HG03159 (cell line): ENCODE measurements around the gene LARP6.

Experiments
- ATAC-seq: cut with Tn5 transposase; IDR thresholded peaks from one replicate; pipeline ENCODE4 v1.9.1; 2021; ENCODE audit warnings: mild to moderate bottlenecking, moderate library complexity; ENCODE audit not compliant: unreplicated experiment

Gene LARP6

DNA sequence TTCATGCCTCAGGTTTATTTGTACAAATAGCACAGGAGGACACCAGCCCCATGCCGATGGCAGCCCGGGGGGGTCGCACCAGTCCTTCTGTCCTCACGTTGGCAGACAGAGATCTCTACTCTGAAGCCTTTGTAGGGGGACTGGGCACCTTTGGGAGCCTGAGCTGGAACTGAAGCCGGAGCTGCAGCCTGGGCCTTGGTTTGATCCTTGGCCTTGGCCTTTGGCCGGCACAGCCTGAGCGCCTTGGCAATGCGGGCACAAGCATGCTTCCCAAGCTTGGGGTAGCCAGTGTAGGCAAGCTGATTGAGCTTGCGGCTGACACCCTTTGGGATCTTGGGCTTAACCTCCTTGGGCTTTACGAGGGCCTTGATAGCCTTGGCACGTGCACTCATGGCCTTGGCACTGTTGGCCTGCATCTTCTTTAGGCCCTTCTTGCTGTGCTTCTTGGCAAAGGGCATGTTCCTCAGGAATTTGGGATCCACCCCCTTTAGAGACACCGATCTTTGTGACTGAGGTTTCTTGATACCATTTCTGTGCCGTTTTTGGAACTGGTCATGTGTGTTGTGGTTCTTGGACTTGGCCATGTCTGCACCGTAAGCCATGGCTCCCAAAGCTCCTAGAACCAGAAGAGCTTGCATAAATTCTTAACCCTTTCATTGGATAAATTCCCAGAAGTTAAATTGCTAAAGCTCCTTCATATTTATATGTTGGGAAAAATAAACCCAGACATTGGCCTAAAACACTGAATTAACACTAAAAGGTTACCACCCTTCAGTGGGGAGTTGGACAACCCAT lies 57.2 kb downstream of the LARP6 start:
- no peak for ATAC-seq

DNA sequence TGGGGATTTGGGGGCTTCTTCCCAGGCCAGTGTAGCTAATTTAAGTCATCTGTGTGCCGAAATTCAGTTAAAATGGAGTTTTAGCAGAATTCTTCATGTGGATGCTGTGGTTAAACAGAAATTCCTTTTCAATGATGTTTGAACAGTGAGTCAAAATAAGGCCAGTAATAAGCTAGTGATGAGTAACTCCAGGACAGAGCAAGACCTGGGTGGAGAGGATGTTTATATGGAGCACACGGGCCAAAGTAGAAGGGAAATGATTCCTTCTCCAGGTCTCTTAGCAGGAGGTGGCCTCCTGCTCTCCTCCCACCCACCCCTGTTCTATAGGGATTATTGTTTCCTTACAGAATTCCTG lies 58.7 kb downstream of the LARP6 start:
- no peak for ATAC-seq

DNA sequence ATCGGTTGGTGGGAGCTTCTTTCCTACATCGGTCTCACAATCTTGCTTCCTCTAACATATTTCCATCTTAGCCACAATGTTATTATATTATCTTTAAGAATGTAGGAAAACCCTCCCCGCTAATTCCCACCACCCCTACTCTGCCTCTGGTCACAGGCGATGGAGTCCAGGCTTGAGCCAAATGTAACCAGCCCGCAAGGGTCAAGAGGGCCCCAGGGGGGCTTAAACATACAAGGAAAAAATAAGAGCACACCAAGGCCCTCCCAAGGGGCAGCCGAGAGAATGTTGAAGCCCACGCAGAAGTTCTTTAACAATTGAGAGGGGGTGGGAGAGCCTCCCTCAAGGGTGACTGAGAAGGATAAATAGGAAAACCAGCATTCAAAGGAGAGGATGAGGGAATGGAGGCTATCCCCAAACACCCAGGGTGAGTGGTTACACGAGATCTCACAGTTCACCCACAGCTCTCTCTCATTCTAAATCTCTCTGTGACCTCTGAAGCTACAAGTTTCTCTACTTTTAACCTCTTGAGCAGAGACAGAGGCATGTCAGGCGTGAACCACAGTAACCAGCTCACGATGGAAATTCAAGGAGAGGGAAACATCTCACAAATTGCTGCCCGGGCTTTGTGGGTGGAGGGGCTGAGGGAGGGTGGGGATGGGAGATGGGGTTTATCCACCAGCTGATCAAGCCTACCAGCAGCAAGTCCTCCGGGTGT lies 59.2 kb downstream of the LARP6 start:
- no peak for ATAC-seq

DNA sequence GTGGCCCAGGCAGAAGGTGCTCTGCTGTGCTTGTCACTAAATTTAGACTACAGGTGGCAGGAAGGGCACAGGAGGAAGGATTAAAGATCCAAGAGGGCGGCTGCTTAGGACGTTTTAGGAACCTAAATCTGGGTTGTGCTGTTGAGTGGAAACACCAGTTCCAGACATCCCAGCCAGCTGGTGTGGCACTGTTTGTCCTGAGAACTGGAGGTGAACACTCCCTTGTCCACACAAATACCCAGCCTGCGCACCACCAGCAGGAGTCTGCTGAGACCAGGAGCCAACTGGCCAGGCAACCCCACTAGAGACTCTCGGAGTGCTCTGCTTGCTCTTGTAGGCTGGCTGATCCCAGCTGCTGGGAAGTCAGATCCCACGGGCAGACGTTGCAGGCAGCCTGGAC lies 60.3 kb downstream of the LARP6 start:
- ATAC-seq, result no peak

DNA sequence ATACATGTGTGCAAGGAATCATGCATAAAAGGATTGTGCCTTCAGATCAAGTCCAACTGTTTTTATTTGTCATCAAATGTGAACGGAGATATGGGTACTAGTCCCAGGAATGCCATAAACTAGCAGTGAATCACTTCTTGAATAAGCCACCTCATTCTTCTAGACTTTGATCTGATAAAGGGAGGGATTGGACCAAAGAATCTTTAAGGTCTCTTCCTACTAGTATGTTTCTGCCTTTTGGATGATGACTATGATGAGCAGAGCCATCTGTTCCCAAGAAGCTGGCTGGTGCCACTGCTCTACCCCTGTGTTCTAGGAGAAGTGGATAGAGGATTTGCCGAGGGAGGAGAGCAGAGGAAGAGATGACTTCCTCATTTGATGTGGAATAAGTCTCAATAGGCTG lies 61.8 kb downstream of the LARP6 start:
- ATAC-seq, result no peak

DNA sequence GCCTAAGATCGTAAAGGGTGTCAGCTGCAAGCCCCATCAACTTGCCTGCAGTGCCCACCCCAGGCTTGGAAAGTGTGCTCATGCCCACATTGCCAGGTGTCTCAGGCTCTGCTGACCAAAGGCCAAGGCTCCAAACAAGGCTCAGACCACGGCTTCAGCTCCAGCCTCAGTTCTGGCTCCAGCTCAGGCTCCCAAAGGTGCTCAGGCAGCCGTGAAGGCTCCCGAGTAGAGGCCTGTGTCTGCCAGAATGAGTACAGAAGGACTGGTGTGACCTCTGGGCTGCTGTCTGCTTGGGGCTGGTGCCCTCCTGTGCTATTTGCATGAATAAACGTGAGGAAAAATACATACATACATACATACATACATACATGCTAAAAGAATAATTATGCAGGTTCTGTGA lies 62.7 kb downstream of the LARP6 start:
- no peak for ATAC-seq

DNA sequence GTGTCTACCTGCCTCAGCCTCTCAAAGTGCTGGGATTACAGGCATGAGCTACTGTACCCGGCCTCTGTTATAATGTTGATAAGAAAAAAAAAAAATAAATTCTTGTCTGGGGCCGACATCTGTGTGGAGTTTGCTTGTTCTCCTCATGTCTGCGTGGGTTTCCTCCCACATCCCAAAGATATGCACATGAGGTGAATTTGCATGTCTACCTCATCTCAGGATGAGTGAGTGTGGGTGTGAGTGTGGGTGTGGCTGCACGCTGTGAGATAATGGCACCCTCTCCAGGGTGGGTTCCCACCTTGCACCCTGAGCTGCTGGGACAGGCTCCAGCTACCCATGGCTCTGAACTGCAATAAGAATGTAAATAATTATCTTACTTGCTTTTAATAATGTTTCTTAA lies 64.7 kb downstream of the LARP6 start:
- no peak for ATAC-seq

DNA sequence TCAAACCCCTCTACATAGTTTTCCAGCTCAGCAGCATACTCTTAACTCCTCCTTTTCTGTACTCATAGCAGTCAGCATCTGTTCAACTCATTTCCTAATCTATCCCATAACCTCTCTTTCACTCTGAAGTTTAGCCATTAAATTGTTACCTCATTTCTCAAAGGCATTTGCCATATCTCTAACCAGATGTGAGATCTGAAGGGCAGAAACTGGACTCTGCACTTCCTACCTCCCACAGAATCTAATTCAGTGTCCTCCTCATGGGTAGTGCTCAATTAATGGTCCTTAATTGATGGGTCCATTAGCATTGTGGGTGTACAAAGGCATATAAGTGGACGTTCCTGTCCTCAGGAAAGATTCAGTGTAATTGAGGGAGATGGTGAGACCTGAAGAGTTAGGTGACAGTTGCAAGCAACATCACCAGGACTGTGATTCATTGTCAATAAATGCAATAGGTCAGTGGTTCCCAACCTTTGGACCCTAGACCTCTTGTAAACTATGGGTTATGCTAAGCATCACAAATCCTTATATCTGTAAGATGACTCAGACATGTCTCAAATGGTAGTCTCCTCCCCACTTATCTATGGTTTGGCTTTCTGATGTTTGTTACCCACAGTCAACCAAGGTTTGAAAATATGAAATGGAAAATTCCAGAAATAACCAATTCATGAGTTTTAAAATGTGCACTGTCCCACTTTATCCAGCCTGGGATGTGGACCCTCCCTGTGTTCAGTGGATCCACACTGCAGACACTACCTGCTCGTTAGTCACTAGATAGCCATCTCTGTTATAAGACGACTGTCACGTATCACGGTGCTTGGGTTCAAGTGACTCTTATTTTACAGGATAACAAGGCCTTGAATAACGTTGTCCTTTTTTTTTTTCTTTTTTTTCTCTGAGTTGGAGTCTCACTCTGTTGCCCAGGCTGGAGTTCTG lies 65.6 kb downstream of the LARP6 start:
- no peak for ATAC-seq

DNA sequence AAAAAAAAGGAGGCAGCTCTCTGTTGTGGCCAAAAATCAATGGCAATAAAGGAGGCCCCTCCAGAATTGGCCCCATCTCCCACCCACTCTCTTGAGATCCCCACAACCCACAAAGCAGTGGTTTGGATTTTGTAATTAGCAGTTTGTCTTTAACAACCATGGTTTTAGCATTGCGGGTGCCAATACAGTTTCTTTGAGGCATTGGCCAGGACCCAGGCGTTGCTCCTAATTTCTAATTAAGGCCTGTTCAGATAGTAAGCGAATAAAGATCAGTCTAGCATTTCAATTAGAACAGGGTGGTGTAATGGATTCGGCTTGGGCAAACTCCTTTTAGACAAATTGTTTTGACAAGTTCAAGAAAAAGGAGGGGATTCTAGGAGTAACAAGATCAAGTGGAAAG lies 67.0 kb downstream of the LARP6 start:
- no peak for ATAC-seq

DNA sequence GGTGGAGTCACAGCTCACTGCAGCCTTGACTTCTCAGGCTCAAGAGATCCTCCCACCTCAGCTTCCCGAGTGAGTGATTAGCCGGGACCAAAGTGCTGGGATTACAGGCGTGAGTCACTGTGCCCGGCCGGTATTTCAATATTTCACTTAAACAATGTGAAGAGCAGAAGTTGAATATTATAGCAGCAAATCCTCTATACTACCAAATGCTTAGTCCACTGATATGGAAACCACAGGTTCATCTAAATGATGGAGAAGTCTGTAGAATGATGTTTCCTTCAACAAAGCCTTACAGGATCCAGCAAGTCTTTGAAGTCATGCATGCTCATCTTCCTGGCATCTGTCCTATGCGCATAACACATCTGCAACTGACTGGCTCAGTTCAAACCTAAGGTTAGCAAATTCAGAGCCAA lies 70.3 kb downstream of the LARP6 start:
- no peak for ATAC-seq

DNA sequence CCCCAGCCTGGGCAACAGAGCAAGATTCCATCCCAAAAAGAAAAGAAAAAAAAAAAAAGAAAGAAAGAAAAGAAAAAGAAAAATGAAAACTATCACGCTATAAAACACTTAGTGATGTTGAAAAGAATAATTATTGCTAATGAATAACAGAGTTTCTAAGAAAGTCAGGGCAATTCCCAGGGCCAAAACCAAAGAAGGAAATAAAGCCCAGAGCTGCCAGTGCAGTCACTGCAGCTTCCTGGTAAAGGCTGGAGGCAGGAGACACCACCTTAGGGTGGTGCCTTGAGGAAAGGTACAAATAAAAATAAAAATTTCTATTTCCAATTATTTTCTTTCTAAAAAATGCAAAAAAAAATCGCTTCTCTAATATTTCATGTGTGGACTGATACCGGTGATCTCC lies 70.9 kb downstream of the LARP6 start:
- no peak for ATAC-seq

DNA sequence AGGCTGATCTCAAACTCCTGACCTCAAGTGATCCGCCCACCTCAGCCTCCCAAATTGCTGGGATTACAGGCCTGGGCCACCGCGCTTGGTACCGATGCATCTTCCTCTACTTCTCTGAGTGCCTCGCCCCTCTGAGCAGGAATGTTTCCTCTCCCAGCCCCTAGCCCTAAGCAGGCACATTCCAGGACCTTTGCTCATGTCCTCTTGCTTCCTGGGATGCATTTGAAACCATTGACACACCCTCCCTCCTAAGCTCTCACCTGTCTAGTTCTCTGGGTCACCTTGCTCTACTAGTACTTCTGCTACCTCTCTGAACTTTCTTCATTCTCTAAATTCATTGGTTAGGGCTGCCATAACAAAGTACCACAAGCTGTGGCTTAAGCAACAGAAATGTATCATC lies 72.7 kb downstream of the LARP6 start:
- no peak for ATAC-seq
